HepG2 (cell line): ENCODE data around the gene IRF3. TPM values are rescaled to one million over a fixed set of nuclear protein-coding genes. Genes with fewer than 3 reads are reported as not detected.
A peak's percentile ranks its signal among the peaks of the same experiment; 100 is the strongest.

Source experiments
- AFF4 ChIP-seq: sonication (generic); formaldehyde crosslinking; IDR thresholded peaks from 2 replicates; pipeline ENCODE4 v1.4.0; 2020; ENCODE audit warnings: missing genetic modification reagents
- DRAP1 ChIP-seq: IDR thresholded peaks from 2 replicates; pipeline ENCODE4 v1.6.1; 2016; ENCODE audit warnings: missing genetic modification reagents, missing compliant biosample characterization
- HIVEP1 ChIP-seq: sonication (generic); formaldehyde crosslinking; IDR thresholded peaks from 2 replicates; pipeline ENCODE4 v1.4.0; 2020; ENCODE audit warnings: mild to moderate bottlenecking, missing genetic modification reagents
- KMT2A ChIP-seq: sonication (generic); formaldehyde crosslinking; IDR thresholded peaks from 2 replicates; pipeline ENCODE4 v1.4.0; 2020; ENCODE audit warnings: missing genetic modification reagents
- RELA ChIP-seq: sonication (generic); formaldehyde crosslinking; IDR thresholded peaks from 2 replicates; pipeline ENCODE4 v1.4.0; 2020; ENCODE audit warnings: missing genetic modification reagents
- RFX3 ChIP-seq: IDR thresholded peaks from 2 replicates; pipeline ENCODE4 v1.6.1; 2016; ENCODE audit warnings: missing biosample characterization, missing genetic modification reagents
- TAF1 ChIP-seq: sonication (generic); formaldehyde crosslinking; IDR thresholded peaks from 2 replicates; pipeline ENCODE4 v1.4.0; 2020; ENCODE audit warnings: missing genetic modification reagents
- ZHX1 ChIP-seq: sonication (generic); formaldehyde crosslinking; IDR thresholded peaks from 2 replicates; pipeline ENCODE4 v1.8.1; 2022; ENCODE audit warnings: low read depth, mild to moderate bottlenecking, missing genetic modification reagents
- ZNF224 ChIP-seq: sonication (generic); formaldehyde crosslinking; IDR thresholded peaks from 2 replicates; pipeline ENCODE4 v1.5.0; 2020; ENCODE audit warnings: mild to moderate bottlenecking, missing genetic modification reagents
- polyA plus RNA-seq, 8 experiments: library from polyadenylated mRNA; depleted of rRNA in 3 of 8; stranded (reverse) in 7 of 8; unstranded in 1 of 8; fragments of >200 nt; fragmentation: Illumina TruSeq in 4 of 8; extraction: Trizol in 4 of 8; gene quantifications; 2 replicates each; pipeline versions ENCODE4 v1.2.1 to v1.2.3, GENCODE V29; 2011 to 2016; ENCODE audit warnings: low read depth in 4 of 8, missing spikeins in 1 of 8, mixed read lengths in 1 of 8; ENCODE audit not compliant: insufficient read depth in 1 of 8
- total RNA-seq, 5 experiments: library from RNA; depleted of rRNA; stranded (reverse); fragments of >200 nt; fragmentation: Illumina TruSeq; extraction: Trizol; gene quantifications; 2 replicates each; pipeline ENCODE4 v1.2.3, GENCODE V29; 2016; ENCODE audit warnings: low read depth in 1 of 5
- TF ChIP-seq, protein P1 (sequence below): sonication (generic); formaldehyde crosslinking; IDR thresholded peaks from 2 replicates; pipeline ENCODE4 v1.5.0; 2020; ENCODE audit warnings: missing genetic modification reagents
- TF ChIP-seq, protein P2 (sequence below): IDR thresholded peaks from 2 replicates; pipeline ENCODE4 v1.6.1; 2016; ENCODE audit warnings: mild to moderate bottlenecking

The IRF3 gene
- total and polyA plus RNA-seq, 2 of the 13 experiments (the other 11 are each of a cell fraction or from before 2014, with no cell fraction given): 61.9 to 65.5 TPM

GRCh38 chr19:49640113-49640898, 25.4 kb downstream of the IRF3 start, which contains the start of gene RRAS (continued):
- no peak for TF ChIP-seq AFF4
- TF ChIP-seq ZHX1 (CRISPR knock-in tag): no peak
- peak; percentile 79; the same call in 1 of the 2 replicates for TF ChIP-seq HIVEP1 (CRISPR knock-in tag)
- TF ChIP-seq DRAP1 (CRISPR knock-in tag): peak; percentile 97
- no peak for TF ChIP-seq RFX3 (CRISPR knock-in tag)
- no peak for TF ChIP-seq ZNF224 (CRISPR knock-in tag)
- TF ChIP-seq, protein P1, sequence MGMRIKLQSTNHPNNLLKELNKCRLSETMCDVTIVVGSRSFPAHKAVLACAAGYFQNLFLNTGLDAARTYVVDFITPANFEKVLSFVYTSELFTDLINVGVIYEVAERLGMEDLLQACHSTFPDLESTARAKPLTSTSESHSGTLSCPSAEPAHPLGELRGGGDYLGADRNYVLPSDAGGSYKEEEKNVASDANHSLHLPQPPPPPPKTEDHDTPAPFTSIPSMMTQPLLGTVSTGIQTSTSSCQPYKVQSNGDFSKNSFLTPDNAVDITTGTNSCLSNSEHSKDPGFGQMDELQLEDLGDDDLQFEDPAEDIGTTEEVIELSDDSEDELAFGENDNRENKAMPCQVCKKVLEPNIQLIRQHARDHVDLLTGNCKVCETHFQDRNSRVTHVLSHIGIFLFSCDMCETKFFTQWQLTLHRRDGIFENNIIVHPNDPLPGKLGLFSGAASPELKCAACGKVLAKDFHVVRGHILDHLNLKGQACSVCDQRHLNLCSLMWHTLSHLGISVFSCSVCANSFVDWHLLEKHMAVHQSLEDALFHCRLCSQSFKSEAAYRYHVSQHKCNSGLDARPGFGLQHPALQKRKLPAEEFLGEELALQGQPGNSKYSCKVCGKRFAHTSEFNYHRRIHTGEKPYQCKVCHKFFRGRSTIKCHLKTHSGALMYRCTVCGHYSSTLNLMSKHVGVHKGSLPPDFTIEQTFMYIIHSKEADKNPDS (CRISPR knock-in tag): no peak
- TF ChIP-seq TAF1 (CRISPR knock-in tag): peak; percentile 64
- TF ChIP-seq, protein P2, sequence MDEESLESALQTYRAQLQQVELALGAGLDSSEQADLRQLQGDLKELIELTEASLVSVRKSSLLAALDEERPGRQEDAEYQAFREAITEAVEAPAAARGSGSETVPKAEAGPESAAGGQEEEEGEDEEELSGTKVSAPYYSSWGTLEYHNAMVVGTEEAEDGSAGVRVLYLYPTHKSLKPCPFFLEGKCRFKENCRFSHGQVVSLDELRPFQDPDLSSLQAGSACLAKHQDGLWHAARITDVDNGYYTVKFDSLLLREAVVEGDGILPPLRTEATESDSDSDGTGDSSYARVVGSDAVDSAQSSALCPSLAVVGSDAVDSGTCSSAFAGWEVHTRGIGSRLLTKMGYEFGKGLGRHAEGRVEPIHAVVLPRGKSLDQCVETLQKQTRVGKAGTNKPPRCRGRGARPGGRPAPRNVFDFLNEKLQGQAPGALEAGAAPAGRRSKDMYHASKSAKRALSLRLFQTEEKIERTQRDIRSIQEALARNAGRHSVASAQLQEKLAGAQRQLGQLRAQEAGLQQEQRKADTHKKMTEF (CRISPR knock-in tag): peak; percentile 77
- no peak for TF ChIP-seq RELA (CRISPR knock-in tag)
- no peak for TF ChIP-seq KMT2A (CRISPR knock-in tag)
